Measurements from ENCODE around the gene SLC51B.
"Not testable (repeated sequence)": the region's sequence is repeated elsewhere in the genome, so short reads cannot be mapped to it uniquely, and the experiment has no call there.

SLC51B gene

DNA sequence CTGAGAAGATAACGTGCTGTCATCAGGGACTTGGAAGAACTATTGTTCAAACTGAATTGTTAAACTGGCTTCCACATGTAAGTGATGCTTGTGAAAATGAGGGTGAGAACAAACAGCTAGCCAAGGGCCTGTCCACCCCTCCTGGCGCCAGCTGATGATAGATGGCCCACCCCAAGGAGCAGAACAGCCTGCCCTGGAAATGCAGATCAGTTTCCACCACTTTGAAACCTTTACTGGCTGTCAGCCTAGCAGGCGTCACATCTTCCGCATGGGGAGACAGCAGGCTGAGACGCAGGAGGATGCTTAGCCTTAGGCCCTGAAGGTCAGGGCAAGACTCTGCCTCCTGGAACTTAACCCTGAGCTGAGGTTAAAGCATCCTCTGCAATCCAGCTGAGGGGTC, 6.4 kb upstream of the SLC51B start:
- TF ChIP-seq, protein P1, sequence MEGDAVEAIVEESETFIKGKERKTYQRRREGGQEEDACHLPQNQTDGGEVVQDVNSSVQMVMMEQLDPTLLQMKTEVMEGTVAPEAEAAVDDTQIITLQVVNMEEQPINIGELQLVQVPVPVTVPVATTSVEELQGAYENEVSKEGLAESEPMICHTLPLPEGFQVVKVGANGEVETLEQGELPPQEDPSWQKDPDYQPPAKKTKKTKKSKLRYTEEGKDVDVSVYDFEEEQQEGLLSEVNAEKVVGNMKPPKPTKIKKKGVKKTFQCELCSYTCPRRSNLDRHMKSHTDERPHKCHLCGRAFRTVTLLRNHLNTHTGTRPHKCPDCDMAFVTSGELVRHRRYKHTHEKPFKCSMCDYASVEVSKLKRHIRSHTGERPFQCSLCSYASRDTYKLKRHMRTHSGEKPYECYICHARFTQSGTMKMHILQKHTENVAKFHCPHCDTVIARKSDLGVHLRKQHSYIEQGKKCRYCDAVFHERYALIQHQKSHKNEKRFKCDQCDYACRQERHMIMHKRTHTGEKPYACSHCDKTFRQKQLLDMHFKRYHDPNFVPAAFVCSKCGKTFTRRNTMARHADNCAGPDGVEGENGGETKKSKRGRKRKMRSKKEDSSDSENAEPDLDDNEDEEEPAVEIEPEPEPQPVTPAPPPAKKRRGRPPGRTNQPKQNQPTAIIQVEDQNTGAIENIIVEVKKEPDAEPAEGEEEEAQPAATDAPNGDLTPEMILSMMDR (IDR thresholded peaks at IDR 0.05; ENCODE audit: extremely low read depth, insufficient read depth, missing control alignments): no peak
- no peak for DNase-seq (ENCODE audit: low spot score)
- in situ Hi-C loops (cut with MboI; ENCODE audit: low pct_unique_long_range_greater_than_20kb, low sequenced_read_pairs, unreplicated experiment): no loop called here

DNA sequence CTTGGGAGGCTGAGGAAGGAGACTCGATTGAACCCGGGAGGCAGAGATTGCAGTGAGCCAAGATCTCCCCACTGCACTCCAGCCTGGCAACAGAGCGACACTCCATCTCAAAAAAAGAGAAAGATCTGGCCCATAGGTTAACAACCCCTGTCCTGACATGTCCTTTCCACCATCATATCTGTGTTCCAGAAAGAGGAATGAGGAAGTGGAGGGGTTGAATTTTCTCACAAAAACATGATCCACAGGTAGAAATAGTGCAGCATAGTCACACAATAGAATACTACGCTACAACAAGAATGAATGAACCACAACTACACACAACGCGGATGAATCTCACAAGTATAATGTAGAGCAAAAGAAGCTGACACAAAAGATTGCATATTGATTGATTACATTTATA, 4.7 kb upstream of the SLC51B start:
- TF ChIP-seq, protein P1 (IDR thresholded peaks at IDR 0.05; ENCODE audit: extremely low read depth, insufficient read depth, missing control alignments): no peak
- in situ Hi-C loops (cut with MboI; ENCODE audit: low pct_unique_long_range_greater_than_20kb, low sequenced_read_pairs, unreplicated experiment): no loop called here

DNA sequence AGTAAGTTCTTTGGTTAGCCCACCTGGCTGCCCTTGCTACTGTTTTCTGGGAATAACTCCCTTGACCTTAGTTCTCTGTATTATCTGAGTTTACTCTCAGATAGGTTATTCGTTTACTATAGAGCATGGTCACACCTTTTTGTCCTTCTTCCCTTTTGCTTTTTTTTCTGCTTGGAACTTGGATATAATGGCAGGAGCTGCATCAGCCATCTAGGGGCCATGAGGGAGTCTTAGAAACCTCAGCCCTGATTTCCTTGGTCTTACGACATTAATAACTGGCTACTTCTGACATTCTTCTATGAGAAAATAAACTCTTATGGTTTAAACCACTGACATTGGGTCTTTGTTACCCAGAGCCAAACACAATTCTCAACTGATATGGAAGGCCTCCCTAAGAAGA, 3.4 kb upstream of the SLC51B start:
- in situ Hi-C loops (cut with MboI; ENCODE audit: low pct_unique_long_range_greater_than_20kb, low sequenced_read_pairs, unreplicated experiment): no loop called here
- TF ChIP-seq, protein P1 (IDR thresholded peaks at IDR 0.05; ENCODE audit: extremely low read depth, insufficient read depth, missing control alignments): no peak
- no peak for DNase-seq (ENCODE audit: low spot score)

More for the DNA sequence above, 4.7 kb upstream of the SLC51B start:
- no peak for DNase-seq (ENCODE audit: low spot score)

DNA sequence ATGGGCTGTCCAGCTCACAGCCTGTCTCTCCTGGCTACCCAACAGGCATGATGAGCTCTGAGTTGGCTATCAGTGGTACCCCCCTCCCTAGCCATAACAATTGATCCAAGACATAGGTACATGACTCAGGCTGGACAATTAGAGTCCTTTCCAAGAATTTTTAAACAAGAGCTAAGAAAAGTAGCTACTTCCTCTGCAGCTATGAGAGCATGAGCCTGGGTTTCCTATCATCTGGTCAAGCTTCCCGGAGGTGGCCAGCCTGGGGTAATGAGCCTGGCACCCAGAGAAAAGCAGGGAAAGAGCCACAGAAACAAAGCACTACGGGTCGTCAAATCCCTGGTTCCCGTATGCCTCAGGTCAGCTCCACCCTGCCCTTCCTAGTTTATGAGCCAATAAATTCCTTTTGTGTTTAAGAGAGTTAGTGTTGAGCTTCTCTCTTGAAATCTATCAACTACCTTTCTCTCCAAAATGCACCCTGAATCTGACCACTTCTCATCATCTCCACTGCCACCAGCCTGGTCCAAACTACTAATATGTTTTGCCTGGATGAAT, 2.3 kb upstream of the SLC51B start:
- no peak for DNase-seq (ENCODE audit: low spot score)
- TF ChIP-seq, protein P1 (IDR thresholded peaks at IDR 0.05; ENCODE audit: extremely low read depth, insufficient read depth, missing control alignments): no peak
- in situ Hi-C loops (cut with MboI; ENCODE audit: low pct_unique_long_range_greater_than_20kb, low sequenced_read_pairs, unreplicated experiment): no loop called here

DNA sequence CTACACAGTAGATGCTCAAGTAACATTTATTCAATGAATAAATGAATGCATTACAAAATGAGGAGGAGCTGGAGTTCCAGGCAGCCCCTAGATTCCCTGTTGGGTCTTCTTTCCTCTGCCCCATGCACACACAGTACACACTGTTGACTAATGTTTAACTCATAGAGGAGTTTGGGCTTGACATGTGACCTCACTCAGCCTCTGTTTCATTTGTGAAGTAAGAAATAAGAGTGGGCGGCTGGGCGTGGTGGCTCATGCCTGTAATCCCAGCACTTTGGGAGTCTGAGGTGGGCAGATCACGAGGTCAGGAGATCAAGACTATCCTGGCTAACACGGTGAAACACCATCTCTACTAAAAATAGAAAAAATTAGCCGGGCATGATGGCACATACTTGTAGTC, 969 bp upstream of the SLC51B start:
- in situ Hi-C loops (cut with MboI; ENCODE audit: low pct_unique_long_range_greater_than_20kb, low sequenced_read_pairs, unreplicated experiment); DNase-seq (ENCODE audit: low spot score): not testable (repeated sequence)

DNA sequence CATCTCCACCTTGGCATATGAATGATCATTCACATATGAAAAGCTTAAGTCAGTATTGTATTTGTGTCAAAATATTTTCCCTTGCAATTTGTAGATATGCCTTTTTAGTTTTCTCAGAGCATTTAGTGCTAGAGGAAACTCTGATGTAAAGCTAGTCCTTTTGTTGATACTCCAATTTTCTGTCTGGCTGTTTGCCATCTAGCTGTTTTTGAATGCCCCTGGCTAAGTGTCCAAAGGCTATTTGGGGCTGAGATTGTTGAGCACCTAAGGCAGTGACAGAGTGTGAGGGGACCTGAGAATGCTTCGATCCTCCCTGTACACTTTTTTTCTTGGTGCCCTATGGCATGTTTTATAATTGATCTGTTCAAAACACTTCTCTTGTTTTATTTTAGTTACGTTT, 3.1 kb downstream of the SLC51B start:
- in situ Hi-C loops (cut with MboI; ENCODE audit: low pct_unique_long_range_greater_than_20kb, low sequenced_read_pairs, unreplicated experiment): no loop called here

DNA sequence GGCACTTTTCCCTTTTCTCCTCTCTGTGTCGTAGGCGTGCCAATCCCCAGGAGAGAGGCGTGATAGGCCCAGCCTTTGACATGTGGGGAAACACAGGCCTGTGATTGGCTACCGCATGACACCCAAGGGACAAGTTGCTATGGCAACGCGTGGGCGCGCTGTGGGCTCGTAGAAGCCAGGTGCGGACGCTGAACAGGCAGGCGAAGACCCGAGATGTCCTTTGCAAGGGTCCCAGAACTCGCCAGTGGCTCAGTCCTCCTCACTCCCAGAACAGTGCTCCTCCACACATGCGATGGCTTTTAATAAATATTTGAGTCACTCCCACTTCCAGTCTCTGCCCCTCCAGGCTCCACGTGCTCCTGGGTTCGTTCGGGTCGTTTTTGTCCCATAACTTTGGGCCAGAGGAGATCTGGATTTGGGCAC, 4.2 kb downstream of the SLC51B start:
- TF ChIP-seq, protein P1 (IDR thresholded peaks at IDR 0.05; ENCODE audit: extremely low read depth, insufficient read depth, missing control alignments): no peak
- DNase-seq (ENCODE audit: low spot score): peak; percentile 95
- in situ Hi-C loops (cut with MboI; ENCODE audit: low pct_unique_long_range_greater_than_20kb, low sequenced_read_pairs, unreplicated experiment): no loop called here

More for the DNA sequence above, 3.1 kb downstream of the SLC51B start:
- TF ChIP-seq, protein P1 (IDR thresholded peaks at IDR 0.05; ENCODE audit: extremely low read depth, insufficient read depth, missing control alignments): no peak
- no peak for DNase-seq (ENCODE audit: low spot score)

Measured in GM13977 (cell line).